OCI-LY7 (cell line): ENCODE results near the gene KIF26A. TPM values are rescaled to one million over a fixed set of nuclear protein-coding genes. Genes with fewer than 3 reads are reported as not detected.

Experiments
- BruUV-seq: library from RNA; stranded (reverse); fragments of 400-500 nt; replicated peaks from 2 replicates; lab custom pipeline; 2021; lab: Mats Ljungman, UMichigan
- CTCF ChIA-PET: fragments of 300-600 bp; sonication (Branson Sonifier 250); formaldehyde crosslinking; loops from one replicate; lab custom pipeline; 2022; ENCODE audit warnings: antibody characterized with exemption; ENCODE audit not compliant: unreplicated experiment; lab: Charles Lee
- POLR2A ChIA-PET: fragments of 300-600 bp; sonication (Branson Sonifier 250); formaldehyde crosslinking; loops from one replicate; lab custom pipeline; 2022; ENCODE audit warnings: antibody characterized with exemption; lab: Charles Lee
- DNase-seq: peaks from one replicate; pipeline ENCODE4 v3.0.0-alpha.2; 2015; ENCODE audit warnings: low spot score
- H2AFZ ChIP-seq: fragments of 200-600 bp; sonication (generic), shearing (Covaris generic); 2 replicates; pipeline ENCODE4 v1.6.1; 2014; ENCODE audit warnings: mild to moderate bottlenecking, antibody characterized with exemption, low read length, moderate library complexity
- H3K27ac ChIP-seq: fragments of 200-600 bp; sonication (generic); 2 replicates; pipeline ENCODE4 v1.5.1; 2014; ENCODE audit warnings: mixed run types, low read depth, mild to moderate bottlenecking, moderate library complexity, low read length, inconsistent platforms; ENCODE audit not compliant: poor library complexity, severe bottlenecking
- H3K36me3 ChIP-seq: fragments of 200-600 bp; sonication (generic); 2 replicates; pipeline ENCODE4 v1.6.1; 2014; ENCODE audit warnings: mild to moderate bottlenecking, antibody characterized with exemption, low read length, moderate library complexity, mixed read lengths; ENCODE audit not compliant: insufficient read depth
- H3K4me1 ChIP-seq: fragments of 200-600 bp; sonication (generic); 2 replicates; pipeline ENCODE4 v1.5.1; 2014; ENCODE audit warnings: mild to moderate bottlenecking, low read length; ENCODE audit not compliant: insufficient read depth, poor library complexity, severe bottlenecking
- H3K4me2 ChIP-seq: fragments of 200-600 bp; sonication (generic); 2 replicates; pipeline ENCODE4 v1.6.1; 2014; ENCODE audit warnings: mild to moderate bottlenecking, low read length
- H3K4me3 ChIP-seq: fragments of 200-600 bp; sonication (generic); 2 replicates; pipeline ENCODE4 v1.5.1; 2014; ENCODE audit warnings: mild to moderate bottlenecking, low read depth, low read length; ENCODE audit not compliant: poor library complexity, severe bottlenecking
- H3K79me2 ChIP-seq: fragments of 200-600 bp; sonication (generic); 2 replicates; pipeline ENCODE4 v1.6.1; 2016; ENCODE audit warnings: low read depth, mild to moderate bottlenecking, low read length, moderate library complexity, mixed read lengths; ENCODE audit not compliant: insufficient read depth
- H3K9me2 ChIP-seq: fragments of 200-600 bp; sonication (generic); 2 replicates; pipeline ENCODE4 v1.6.1; 2016; ENCODE audit warnings: mild to moderate bottlenecking, low read length, mixed read lengths; ENCODE audit not compliant: insufficient read depth
- H3K9me3 ChIP-seq: fragments of 200-600 bp; sonication (generic); 2 replicates; pipeline ENCODE4 v1.6.1; 2014; ENCODE audit warnings: mild to moderate bottlenecking, mixed run types, low read length, mixed read lengths
- H4K20me1 ChIP-seq: fragments of 200-600 bp; sonication (generic); 2 replicates; pipeline ENCODE4 v1.6.1; 2014; ENCODE audit warnings: mild to moderate bottlenecking, antibody characterized with exemption, low read length, moderate library complexity, mixed read lengths; ENCODE audit not compliant: insufficient read depth
- CTCF ChIP-seq: fragments of 200-600 bp; sonication (generic); conservative IDR thresholded peaks from 2 replicates; pipeline ENCODE4 v1.5.1; 2014; ENCODE audit warnings: mild to moderate bottlenecking, antibody characterized with exemption, low read length, moderate library complexity, mixed read lengths
- EZH2phosphoT487 ChIP-seq: fragments of 200-600 bp; sonication (generic); IDR thresholded peaks from 2 replicates; pipeline ENCODE4 v1.6.1; 2018; ENCODE audit warnings: low read depth, borderline replicate concordance, mild to moderate bottlenecking, mixed run types, antibody characterized with exemption, low read length, moderate library complexity, mixed read lengths
- intact Hi-C: fragments of 100-400 bp; cut with micrococcal nuclease; formaldehyde crosslinking; loops from one replicate; pipeline ENCODE4 v1.10.0; 2022; ENCODE audit not compliant: unreplicated experiment
- total RNA-seq, 2 experiments: library from RNA; depleted of rRNA in 1 of 2; stranded (reverse); fragments of >200 nt in 1 of 2; shearing (Covaris generic) in 1 of 2; gene quantifications; 2 replicates each; pipeline ENCODE4 v1.2.3, GENCODE V29; 2014 to 2022

The KIF26A gene
- total RNA-seq, 2 experiments from 2014 or later, result not detected

GRCh38 chr14:104092931-104093365, 45.4 kb upstream of the KIF26A start:
- H3K4me3 ChIP-seq, result no peak overlapping the region
- H3K9me3 ChIP-seq, result no peaks in the 10 kb centered on the region
- H3K36me3 ChIP-seq, result no peaks in the 10 kb centered on the region
- no TSS peak for BruUV-seq
- no peak overlapping the region for H3K4me2 ChIP-seq
- DNase-seq, result no peak
- H4K20me1 ChIP-seq, result no peaks in the 10 kb centered on the region
- H3K4me1 ChIP-seq, result peaks cover 3% of the 10 kb centered on the region
- no peak overlapping the region for H3K27ac ChIP-seq
- H2AFZ ChIP-seq, result no peak overlapping the region
- no peaks in the 10 kb centered on the region for H3K9me2 ChIP-seq
- CTCF ChIA-PET, result no interaction called here
- POLR2A ChIA-PET, result no interaction called here
- TF ChIP-seq CTCF, result no peak
- no peak for TF ChIP-seq EZH2phosphoT487
- intact Hi-C loops, result no loop called here
- H3K79me2 ChIP-seq, result no peaks in the 10 kb centered on the region

GRCh38 chr14:104093366-104094055, 44.9 kb upstream of the KIF26A start:
- DNase-seq, result no peak
- peaks cover 3% of the 10 kb centered on the region for H3K4me1 ChIP-seq
- H3K79me2 ChIP-seq, result no peaks in the 10 kb centered on the region
- TF ChIP-seq CTCF, result no peak
- POLR2A ChIA-PET, result interaction anchor here (0.6 kb wide), 1 partner anchor 525 kb away, joined by 3 read pairs; no protein-coding TSS in a partner anchor
- H3K4me2 ChIP-seq, result no peak overlapping the region
- no peak overlapping the region for H2AFZ ChIP-seq
- H3K4me3 ChIP-seq, result no peak overlapping the region
- H3K36me3 ChIP-seq, result no peaks in the 10 kb centered on the region
- H3K9me2 ChIP-seq, result no peaks in the 10 kb centered on the region
- H3K27ac ChIP-seq, result no peak overlapping the region
- intact Hi-C loops, result loop anchor here (1.0 kb wide), 1 partner anchor 38 kb away; no protein-coding TSS in a partner anchor
- no TSS peak for BruUV-seq
- H3K9me3 ChIP-seq, result no peaks in the 10 kb centered on the region
- CTCF ChIA-PET, result no interaction called here
- no peaks in the 10 kb centered on the region for H4K20me1 ChIP-seq
